ENCODE measurements around the gene UBE2D2.

The UBE2D2 gene

GRCh38 chr5:139645430-139645871, 84.3 kb downstream of the UBE2D2 start:
- no peak for TF ChIP-seq EZH2phosphoT487 (IDR thresholded peaks at IDR 0.05; ENCODE audit: low read depth)
- TF ChIP-seq CTCF (IDR thresholded peaks at IDR 0.05; ENCODE audit: low read depth, low read length) = no peak
- H3K9ac ChIP-seq (ENCODE audit: low read length) = no peak overlapping the region
- no peak overlapping the region for H3K27ac ChIP-seq (ENCODE audit: low read length)
- H4K20me1 ChIP-seq (ENCODE audit: insufficient read depth, low read length) = no peaks in the 10 kb centered on the region
- H3K4me2 ChIP-seq (ENCODE audit: low read length) = no peak overlapping the region
- no peaks in the 10 kb centered on the region for H3K36me3 ChIP-seq (replicated peaks; ENCODE audit: low read depth, low read length)
- H2AFZ ChIP-seq (ENCODE audit: low read depth, low read length) = no peak overlapping the region
- H3K9me3 ChIP-seq (ENCODE audit: insufficient read depth, low read length) = no peaks in the 10 kb centered on the region
- no peak overlapping the region for H3K4me3 ChIP-seq (ENCODE audit: low read length)
- H3K27me3 ChIP-seq (ENCODE audit: low read depth, low read length) = peaks cover 6% of the 10 kb centered on the region; the same call in 1 of the 2 replicates
- peaks cover 39% of the 10 kb centered on the region for H3K4me1 ChIP-seq (ENCODE audit: low read length)
- H3K79me2 ChIP-seq (ENCODE audit: low read length) = peaks cover 30% of the 10 kb centered on the region

DNA sequence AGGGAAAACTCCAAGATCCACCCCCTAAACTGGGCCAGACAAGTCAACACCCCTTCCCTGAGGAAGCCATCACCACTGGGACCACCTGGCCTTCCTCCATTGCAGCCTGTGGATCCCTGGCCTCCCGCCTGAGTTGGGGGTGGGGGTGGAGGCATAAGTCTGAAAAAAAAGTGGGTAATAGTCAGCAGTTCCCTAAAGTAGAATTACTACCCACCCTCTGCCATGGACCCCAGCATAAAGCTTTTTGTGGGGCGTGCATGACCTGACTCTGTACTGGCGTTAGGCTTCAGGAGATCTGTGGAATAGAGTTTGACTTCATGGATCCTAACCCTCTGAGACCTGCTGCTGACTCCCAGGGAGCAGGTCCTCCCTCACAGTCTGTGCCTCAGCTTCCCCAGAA, 85.0 kb downstream of the UBE2D2 start:
- Histone ChIP-seq H3K4me3 (ENCODE audit: low read length) (no peak overlapping the region), H3K79me2 (ENCODE audit: low read length) (peaks cover 36% of the 10 kb centered on the region), H3K36me3 (replicated peaks; ENCODE audit: low read depth, low read length) (no peaks in the 10 kb centered on the region), H3K9ac (ENCODE audit: low read length) (no peak overlapping the region), H3K4me1 (ENCODE audit: low read length) (peaks cover 42% of the 10 kb centered on the region), H3K27ac (ENCODE audit: low read length) (no peak overlapping the region), H3K4me2 (ENCODE audit: low read length) (no peak overlapping the region), H3K9me3 (ENCODE audit: insufficient read depth, low read length) (no peaks in the 10 kb centered on the region), H2AFZ (ENCODE audit: low read depth, low read length) (no peak overlapping the region), H3K27me3 (ENCODE audit: low read depth, low read length) (peaks cover 6% of the 10 kb centered on the region; the same call in 1 of the 2 replicates), H4K20me1 (ENCODE audit: insufficient read depth, low read length) (no peaks in the 10 kb centered on the region)
- TF ChIP-seq EZH2phosphoT487 (IDR thresholded peaks at IDR 0.05; ENCODE audit: low read depth) (no peak), CTCF (IDR thresholded peaks at IDR 0.05; ENCODE audit: low read depth, low read length) (no peak)

GRCh38 chr5:139646912-139647505, 85.9 kb downstream of the UBE2D2 start:
- Histone ChIP-seq H3K27ac (ENCODE audit: low read length) (no peak overlapping the region), H3K27me3 (ENCODE audit: low read depth, low read length) (peaks cover 6% of the 10 kb centered on the region; the same call in 1 of the 2 replicates), H3K4me3 (ENCODE audit: low read length) (peak overlapping the region; percentile 88; the same call in 1 of the 2 replicates), H3K36me3 (replicated peaks; ENCODE audit: low read depth, low read length) (no peaks in the 10 kb centered on the region), H3K79me2 (ENCODE audit: low read length) (peaks cover 45% of the 10 kb centered on the region), H3K4me1 (ENCODE audit: low read length) (peaks cover 41% of the 10 kb centered on the region), H3K4me2 (ENCODE audit: low read length) (peak overlapping the region; percentile 98), H3K9me3 (ENCODE audit: insufficient read depth, low read length) (no peaks in the 10 kb centered on the region), H4K20me1 (ENCODE audit: insufficient read depth, low read length) (peaks cover 3% of the 10 kb centered on the region; the same call in 1 of the 2 replicates), H3K9ac (ENCODE audit: low read length) (no peak overlapping the region), H2AFZ (ENCODE audit: low read depth, low read length) (no peak overlapping the region)
- TF ChIP-seq EZH2phosphoT487 (IDR thresholded peaks at IDR 0.05; ENCODE audit: low read depth) (no peak), CTCF (IDR thresholded peaks at IDR 0.05; ENCODE audit: low read depth, low read length) (no peak)

DNA sequence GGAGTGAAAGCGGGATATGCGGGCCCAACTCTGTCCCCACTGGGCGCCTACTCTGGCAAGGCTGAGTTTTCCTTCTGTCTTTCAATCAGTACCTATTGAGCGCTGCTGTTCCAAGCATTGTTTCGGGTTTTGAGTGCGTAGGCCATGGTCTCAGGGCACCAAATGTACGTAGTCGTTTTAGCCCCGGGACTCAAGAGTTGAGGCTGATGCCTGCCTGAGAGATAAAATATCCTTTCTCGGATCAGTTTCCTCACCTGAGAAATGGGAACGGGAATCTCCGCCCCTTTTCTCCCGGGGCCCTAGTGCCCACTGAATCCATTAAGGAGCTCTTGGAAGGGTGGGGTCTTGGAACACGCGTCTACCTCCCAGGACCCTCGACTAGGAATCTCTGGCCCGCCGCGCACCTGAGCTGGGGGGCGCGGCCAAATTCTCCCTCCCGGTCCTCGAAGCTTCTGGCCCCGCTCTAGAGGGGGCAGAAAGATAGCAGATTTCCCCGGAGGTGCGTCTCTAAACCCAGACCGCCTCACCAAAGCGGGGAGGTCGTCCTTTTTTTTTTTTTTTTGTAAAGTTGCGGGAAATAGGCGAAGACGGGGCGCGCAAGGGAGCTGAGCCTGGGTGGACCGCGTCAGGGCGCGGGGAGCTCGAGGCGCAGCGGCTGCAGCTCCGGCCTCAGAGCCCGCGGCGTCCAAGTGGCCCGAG, 86.5 kb downstream of the UBE2D2 start:
- H3K9me3 ChIP-seq (ENCODE audit: insufficient read depth, low read length) = no peaks in the 10 kb centered on the region
- TF ChIP-seq EZH2phosphoT487 (IDR thresholded peaks at IDR 0.05; ENCODE audit: low read depth) (no peak), CTCF (IDR thresholded peaks at IDR 0.05; ENCODE audit: low read depth, low read length) (no peak)
- H3K36me3 ChIP-seq (replicated peaks; ENCODE audit: low read depth, low read length) = no peaks in the 10 kb centered on the region
- no peak overlapping the region for H2AFZ ChIP-seq (ENCODE audit: low read depth, low read length)
- H3K9ac ChIP-seq (ENCODE audit: low read length) = peak overlapping the region; percentile 93
- peak overlapping the region; percentile 98 for H3K4me2 ChIP-seq (ENCODE audit: low read length)
- peaks cover 9% of the 10 kb centered on the region for H4K20me1 ChIP-seq (ENCODE audit: insufficient read depth, low read length)
- peaks cover 6% of the 10 kb centered on the region; the same call in 1 of the 2 replicates for H3K27me3 ChIP-seq (ENCODE audit: low read depth, low read length)
- peaks cover 52% of the 10 kb centered on the region for H3K79me2 ChIP-seq (ENCODE audit: low read length)
- no peak overlapping the region for H3K27ac ChIP-seq (ENCODE audit: low read length)
- peaks cover 40% of the 10 kb centered on the region for H3K4me1 ChIP-seq (ENCODE audit: low read length)
- H3K4me3 ChIP-seq (ENCODE audit: low read length) = peak overlapping the region; percentile 88

Measured in OCI-LY3 (cell line).